OCI-LY1 (cell line): ENCODE results near the gene ADAM19.

Source experiments
- CTCF ChIP-seq: fragments of 200-600 bp; sonication (generic), shearing (Covaris generic); IDR thresholded peaks from 2 replicates; pipeline ENCODE4 v1.5.1; 2017; ENCODE audit warnings: mild to moderate bottlenecking, antibody characterized with exemption, low read length, moderate library complexity, mixed read lengths
- EZH2 ChIP-seq: fragments of 200-600 bp; sonication (generic), shearing (Covaris generic); IDR thresholded peaks from 2 replicates; pipeline ENCODE4 v1.8.0; 2017; ENCODE audit warnings: borderline replicate concordance, mixed run types, mild to moderate bottlenecking, antibody characterized with exemption, low read length, moderate library complexity, mixed read lengths

- no peak for TF ChIP-seq EZH2
- TF ChIP-seq CTCF: no peak
Observed at GRCh38 chr5:157444224-157444623, 131.4 kb downstream of the ADAM19 start.
